ENCODE measurements around the gene CRYBA2.

DNA sequence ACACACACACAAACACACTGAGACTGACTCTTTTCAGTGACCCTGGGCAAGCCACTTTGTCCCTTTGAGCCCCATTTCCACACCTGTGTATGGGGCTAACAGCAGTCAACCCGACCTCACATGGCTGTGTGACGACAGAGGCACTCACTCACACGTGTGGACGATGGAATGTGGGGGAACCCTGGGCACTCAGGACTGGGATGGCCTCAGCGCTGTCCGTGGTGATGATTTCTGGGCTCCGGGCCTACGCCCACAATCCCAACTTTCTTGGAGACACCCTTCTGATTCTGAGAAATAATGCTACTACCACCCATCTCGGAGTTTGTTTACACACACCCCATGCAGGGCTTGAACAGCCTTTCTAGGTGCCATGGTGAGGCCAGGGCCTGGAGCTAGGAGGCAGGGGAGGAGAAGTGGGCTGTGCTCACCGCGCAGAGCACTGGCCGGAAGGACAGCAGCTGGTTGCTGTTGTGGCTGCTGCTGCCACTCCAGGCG, 1.5 kb downstream of the CRYBA2 start:
- TF ChIP-seq, protein P1, sequence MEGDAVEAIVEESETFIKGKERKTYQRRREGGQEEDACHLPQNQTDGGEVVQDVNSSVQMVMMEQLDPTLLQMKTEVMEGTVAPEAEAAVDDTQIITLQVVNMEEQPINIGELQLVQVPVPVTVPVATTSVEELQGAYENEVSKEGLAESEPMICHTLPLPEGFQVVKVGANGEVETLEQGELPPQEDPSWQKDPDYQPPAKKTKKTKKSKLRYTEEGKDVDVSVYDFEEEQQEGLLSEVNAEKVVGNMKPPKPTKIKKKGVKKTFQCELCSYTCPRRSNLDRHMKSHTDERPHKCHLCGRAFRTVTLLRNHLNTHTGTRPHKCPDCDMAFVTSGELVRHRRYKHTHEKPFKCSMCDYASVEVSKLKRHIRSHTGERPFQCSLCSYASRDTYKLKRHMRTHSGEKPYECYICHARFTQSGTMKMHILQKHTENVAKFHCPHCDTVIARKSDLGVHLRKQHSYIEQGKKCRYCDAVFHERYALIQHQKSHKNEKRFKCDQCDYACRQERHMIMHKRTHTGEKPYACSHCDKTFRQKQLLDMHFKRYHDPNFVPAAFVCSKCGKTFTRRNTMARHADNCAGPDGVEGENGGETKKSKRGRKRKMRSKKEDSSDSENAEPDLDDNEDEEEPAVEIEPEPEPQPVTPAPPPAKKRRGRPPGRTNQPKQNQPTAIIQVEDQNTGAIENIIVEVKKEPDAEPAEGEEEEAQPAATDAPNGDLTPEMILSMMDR (IDR thresholded peaks at IDR 0.05), result no peak
- TF ChIP-seq TCF7L2 (IDR thresholded peaks at IDR 0.05; ENCODE audit: low read depth, low read length) (no peak), SIN3A (IDR thresholded peaks at IDR 0.05; ENCODE audit: borderline replicate concordance, insufficient read depth, low read depth, low read length) (no peak)
